ENCODE results near the gene CREB5. TPM values are rescaled to one million over a fixed set of nuclear protein-coding genes. Genes with fewer than 3 reads are reported as not detected.

Gene CREB5
- 2.0 and 5.0 TPM in 2 replicates for total RNA-seq

GRCh38 chr7:28411876-28412662, at the start of gene CREB5:
CREB5 (plus strand) TSS chr7:28412518; CDS start chr7:28412915, 397 bp downstream.

Other genes starting within 250 kb of the CREB5 start
- 1.2 and 1.5 TPM in 2 replicates for gene JAZF1, start 231.7 kb upstream of the CREB5 start, total RNA-seq

All from placental epithelial cell (primary cell).